Measurements from ENCODE around the gene EXOC4. TPM values are rescaled to one million over a fixed set of nuclear protein-coding genes. Genes with fewer than 3 reads are reported as not detected.
"Not testable (repeated sequence)": the region's sequence is repeated elsewhere in the genome, so short reads cannot be mapped to it uniquely, and the experiment has no call there.

The EXOC4 gene
- total RNA-seq, 1 donor from 2014 or later: 79.6 TPM

DNA sequence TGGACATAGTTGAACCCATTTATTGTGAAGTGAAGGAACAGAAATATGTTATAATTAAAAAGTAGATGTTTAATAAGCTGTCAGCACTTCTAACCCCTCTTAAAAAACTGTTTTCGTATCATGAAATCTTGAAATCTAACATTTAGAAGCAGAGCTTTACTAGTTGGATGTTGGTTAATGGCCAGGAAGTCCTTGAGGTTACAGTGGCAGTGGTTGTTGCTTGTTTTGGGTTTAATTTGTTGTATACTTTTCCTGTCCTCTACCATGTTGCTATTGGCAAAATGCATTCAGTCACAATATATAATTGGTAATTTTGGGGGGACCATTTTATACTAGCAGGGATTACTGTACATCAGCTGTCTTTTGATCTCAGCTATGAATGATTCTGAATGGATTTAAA lies 60.7 kb downstream of the EXOC4 start:
- intact Hi-C loops (cut with micrococcal nuclease): no loop called here

GRCh38 chr7:133314084-133314483 lies 61.2 kb downstream of the EXOC4 start:
- intact Hi-C loops (cut with micrococcal nuclease): no loop called here

DNA sequence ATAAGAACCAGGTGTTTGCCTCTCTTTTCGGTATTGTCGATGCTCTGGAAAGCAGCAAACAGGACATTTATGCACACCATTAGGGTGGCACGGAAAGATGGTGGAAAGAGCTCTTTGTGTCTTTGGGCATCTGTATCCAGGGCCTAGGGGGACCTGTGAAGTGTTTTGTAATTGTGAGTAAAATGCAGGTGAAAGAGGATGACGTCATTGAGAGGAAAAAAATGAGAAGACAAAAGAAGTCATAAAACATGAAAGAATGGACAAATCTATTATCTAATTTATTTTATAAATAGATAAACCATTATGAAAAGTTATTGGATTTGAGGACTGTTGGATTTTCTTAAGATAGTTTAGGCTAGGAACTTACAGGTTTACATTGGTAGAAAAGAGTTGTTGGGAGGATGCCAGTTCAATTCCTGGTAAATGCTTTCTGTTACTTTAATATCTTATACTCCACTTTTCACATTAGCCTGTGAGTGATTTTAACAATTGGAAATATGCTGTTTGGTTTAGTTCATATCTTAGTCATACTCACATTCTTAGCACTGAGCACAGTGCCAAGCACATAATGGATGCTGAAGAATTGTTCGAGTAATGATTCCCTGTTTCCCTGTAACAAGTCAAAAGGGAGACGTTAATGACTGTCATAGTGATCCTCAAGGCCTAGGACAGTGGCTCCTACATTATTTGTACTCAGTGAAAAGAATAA lies 62.6 kb downstream of the EXOC4 start:
- intact Hi-C loops (cut with micrococcal nuclease): no loop called here

DNA sequence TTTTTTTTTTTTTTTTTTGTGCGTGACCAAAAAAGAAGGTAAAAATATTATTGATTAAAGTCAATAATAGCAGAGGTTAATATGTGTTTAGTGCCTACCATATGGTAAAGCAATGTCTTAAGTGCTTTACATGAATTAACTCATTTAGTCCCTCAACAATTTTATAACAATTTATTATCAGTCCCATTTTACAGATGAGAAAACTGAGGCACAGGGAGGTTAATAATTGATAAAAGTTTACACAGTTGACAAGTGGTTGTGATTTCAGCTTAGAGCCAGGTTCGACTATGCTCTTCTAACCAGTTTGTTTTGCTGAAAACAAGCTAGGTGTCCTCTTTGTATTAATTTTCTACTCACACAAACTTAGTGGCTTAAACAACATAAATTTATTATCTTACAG lies 67.0 kb downstream of the EXOC4 start:
- intact Hi-C loops (cut with micrococcal nuclease): no loop called here

DNA sequence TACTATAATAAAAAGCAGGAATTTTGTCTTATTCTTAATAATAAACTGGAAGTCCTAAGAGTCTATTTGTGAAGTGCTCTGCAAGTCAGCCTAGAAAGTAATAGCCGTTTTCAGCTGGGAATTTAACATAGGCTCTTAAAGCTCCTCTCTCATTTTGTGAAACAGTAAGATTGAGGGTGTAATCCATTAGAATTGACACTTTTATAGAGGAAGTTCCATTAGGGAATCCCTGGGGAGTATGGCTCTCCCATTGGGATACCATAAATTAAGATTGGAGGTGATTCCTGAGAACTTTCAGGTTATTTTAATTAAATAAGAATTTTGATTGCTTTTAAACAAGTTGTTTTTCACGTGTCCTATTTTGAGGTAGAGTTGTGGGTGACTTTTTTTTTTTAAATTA lies 68.0 kb downstream of the EXOC4 start:
- intact Hi-C loops (cut with micrococcal nuclease): no loop called here

- intact Hi-C loops (cut with micrococcal nuclease): not testable (repeated sequence)
Measured at GRCh38 chr7:133321366-133321765, 68.5 kb downstream of the EXOC4 start.

GRCh38 chr7:133326745-133327144 lies 73.9 kb downstream of the EXOC4 start:
- intact Hi-C loops (cut with micrococcal nuclease): not testable (repeated sequence)

DNA sequence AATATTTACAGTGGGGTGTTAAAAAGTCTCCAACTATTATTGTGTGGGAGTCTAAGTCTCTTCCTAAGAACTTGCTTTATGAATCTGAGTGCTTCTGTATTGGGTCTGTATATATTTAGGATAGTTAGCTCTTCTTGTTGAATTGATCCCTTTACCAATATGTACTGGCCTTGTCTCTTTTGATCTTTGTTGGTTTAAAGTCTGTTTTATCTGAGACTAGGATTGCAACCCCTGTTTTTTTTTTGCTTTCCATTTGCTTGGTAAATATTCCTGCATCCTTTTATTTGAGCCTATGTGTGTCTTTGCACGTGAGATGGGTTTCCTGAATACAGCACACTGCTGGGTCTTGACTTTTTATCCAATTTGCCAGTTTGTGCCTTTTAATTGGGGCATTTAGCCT lies 75.1 kb downstream of the EXOC4 start:
- intact Hi-C loops (cut with micrococcal nuclease): not testable (repeated sequence)

DNA sequence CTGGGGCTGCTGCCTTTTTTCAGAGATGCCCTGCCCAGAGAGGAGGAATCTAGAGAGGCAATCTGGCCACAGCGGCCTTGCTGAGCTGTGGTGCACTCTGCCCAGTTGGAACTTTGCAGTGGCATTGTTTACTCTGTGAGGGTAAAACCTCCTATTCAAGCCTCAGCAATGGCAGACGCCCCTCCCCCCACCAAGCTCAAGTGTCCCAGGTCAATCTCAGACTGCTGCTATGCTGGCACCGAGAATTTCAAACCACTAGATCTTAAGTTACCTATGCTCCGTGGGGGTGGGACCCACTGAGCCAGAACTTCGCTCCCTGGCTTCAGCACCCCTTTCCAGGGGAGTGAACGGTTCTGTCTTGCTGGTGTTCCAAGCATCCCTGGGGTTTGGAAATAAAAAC lies 77.2 kb downstream of the EXOC4 start:
- intact Hi-C loops (cut with micrococcal nuclease): no loop called here

GRCh38 chr7:133331861-133332260 lies 79.0 kb downstream of the EXOC4 start:
- intact Hi-C loops (cut with micrococcal nuclease): no loop called here

GRCh38 chr7:133339772-133340171 lies 86.9 kb downstream of the EXOC4 start:
- intact Hi-C loops (cut with micrococcal nuclease): loop anchor here (1.0 to 5.0 kb wide), 2 partner anchors 13 to 762 kb away; partner anchors contain the start of gene PLXNA4

DNA sequence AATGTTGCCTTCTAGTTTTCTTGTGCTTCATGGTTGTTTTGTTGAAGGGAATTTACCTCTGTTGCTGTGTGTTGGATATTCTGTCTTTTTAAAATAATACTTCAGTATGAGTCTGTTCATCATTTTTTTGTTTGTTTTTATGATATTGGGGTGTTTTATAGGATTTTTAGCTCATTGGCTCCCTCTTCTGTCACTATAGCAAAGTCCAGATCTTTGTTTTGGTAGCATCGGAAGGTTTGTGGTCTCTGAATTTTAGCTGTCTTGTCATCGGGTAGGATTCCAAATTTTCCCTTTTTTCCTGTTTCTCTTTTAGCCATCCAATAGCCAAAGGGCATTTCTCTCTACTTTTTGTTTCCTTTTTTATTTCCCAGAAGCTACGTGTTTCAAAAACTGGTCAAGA lies 91.4 kb downstream of the EXOC4 start:
- intact Hi-C loops (cut with micrococcal nuclease): loop anchor here (5.0 kb wide), 1 partner anchor 767 kb away; the partner anchor contains the start of gene PLXNA4

DNA sequence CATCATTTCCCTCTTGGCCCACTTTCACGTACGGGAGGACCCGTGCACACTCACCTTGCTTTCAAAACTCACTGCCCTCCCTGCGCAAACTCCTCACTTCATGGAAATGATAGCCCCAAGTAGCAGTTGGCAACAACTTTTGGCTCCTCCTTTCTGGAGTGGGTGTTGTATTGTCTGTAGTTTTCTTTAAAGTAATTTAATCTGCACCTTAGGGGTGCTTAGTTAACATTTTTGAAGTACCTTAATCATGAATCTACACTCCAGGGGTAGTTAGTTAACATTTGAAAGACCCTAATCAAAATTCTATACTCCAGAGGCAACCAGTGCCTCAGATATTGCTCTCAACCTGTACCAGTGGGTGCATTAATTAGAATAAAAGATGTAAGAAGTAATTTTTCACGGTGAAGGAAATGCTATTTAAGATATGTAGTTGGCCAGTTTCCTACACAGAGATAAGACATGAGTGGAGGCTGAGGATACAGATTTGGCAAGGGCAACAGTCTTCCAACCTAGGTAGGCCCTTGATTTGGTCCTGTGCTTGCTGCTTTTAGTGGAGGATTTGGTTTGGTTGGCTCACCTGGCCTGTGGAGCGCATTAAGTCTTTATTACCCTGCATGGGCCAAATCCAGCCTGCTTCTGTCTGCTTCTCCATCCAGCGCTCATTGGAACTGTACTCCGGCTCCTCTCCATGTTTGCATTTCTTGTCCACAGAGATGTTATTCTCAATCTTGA lies 93.0 kb downstream of the EXOC4 start:
- intact Hi-C loops (cut with micrococcal nuclease): no loop called here

DNA sequence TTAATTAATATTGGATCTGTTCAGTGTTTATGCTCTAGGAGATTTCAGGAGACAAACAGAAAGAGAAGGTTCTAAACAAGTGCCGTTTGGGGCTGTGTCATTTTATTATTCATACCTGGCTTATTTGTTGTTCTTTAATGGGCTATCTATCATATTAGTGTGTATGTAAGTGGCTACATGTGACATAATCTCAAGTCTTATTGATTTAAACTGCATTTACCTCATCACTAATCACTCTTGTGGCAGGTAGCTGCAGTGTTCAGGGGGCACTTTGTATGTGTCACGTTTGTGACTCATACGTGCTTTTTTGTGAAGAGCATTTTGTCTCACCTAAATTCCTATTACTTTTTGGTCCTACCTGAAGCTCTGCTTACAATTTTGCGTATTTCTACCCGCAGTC lies 95.4 kb downstream of the EXOC4 start:
- intact Hi-C loops (cut with micrococcal nuclease): no loop called here

DNA sequence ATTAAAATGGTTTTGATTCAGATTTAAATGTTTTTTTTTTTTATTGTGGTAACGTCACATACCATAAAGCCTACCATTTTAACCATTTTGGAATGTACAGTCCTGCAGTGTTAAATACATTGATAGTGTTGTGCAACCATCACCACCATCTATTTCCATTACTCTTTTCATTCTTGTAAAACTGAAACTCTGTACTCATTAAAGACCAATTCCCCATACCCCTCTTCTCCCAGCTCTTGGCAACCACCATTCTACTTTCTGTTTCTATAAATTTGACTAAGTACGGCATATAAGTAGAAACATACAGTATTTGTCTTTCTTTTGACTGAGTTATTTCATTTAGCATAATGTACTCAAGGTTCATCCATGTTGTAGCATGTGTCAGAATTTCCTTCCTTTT lies 96.2 kb downstream of the EXOC4 start:
- intact Hi-C loops (cut with micrococcal nuclease): no loop called here

GRCh38 chr7:133352430-133352829 lies 99.6 kb downstream of the EXOC4 start:
- intact Hi-C loops (cut with micrococcal nuclease): loop anchor here (1.0 kb wide), 1 partner anchor 12 kb away; no protein-coding TSS in a partner anchor

DNA sequence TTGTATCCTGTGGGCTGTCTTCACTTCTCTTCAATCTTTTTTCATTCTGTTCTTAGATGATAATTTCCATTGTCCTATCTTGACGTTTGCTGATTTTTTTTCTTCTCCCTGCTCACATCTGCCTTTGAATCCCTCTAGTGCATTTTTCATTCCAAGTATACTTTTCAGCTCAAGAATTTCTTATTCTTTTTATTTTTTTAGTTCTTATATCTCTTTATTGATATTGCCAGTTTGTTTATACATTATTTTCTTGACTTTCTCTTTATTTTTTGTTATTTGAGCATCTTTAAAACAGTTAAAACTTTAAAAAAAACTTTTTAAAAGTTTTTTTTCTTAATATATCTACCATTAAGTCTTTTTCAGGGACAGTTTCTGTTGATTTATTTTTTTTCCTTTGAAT lies 100.9 kb downstream of the EXOC4 start:
- intact Hi-C loops (cut with micrococcal nuclease): no loop called here

- intact Hi-C loops (cut with micrococcal nuclease): no loop called here
Measured at GRCh38 chr7:133354546-133355324, 101.9 kb downstream of the EXOC4 start.

GRCh38 chr7:133355325-133355708 lies 102.4 kb downstream of the EXOC4 start:
- intact Hi-C loops (cut with micrococcal nuclease): no loop called here

GRCh38 chr7:133355822-133356221 lies 102.9 kb downstream of the EXOC4 start:
- intact Hi-C loops (cut with micrococcal nuclease): no loop called here

DNA sequence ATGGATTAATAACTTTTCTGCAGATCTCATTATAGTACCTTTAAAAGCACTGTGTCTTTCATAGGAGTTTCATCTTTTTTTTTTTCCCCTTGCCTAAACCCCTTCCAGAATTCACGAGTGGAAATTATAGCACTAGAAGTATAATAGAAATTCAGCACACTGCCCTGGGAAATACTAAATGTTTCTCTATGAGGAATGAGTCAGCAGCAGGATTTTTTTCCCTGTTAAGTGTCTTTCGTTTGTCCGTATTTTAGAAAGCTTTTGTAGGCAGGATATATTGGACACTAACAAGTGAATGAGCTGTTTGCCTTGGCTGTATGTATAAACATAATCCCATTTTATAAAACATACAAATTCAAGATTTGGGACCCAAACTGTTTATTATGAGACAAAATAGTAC lies 105.8 kb downstream of the EXOC4 start:
- intact Hi-C loops (cut with micrococcal nuclease): no loop called here

- intact Hi-C loops (cut with micrococcal nuclease): no loop called here
Measured at GRCh38 chr7:133359449-133359848, 106.6 kb downstream of the EXOC4 start.
